HL-60 (cell line): ENCODE results near the gene DSC3.

Source experiments
- DNase-seq, 2 experiments: peaks; one replicate each; pipeline ENCODE4 v3.0.0-alpha.2; 2010 to 2020; ENCODE audit warnings: low read depth in 1 of 2, low spot score in 1 of 2
- H3K27ac ChIP-seq: fragments of 250-450 bp; sonication (Bioruptor Pico); replicated peaks from 2 replicates; pipeline ENCODE4 v1.5.1; 2020; ENCODE audit warnings: mild to moderate bottlenecking, moderate library complexity
- H3K27me3 ChIP-seq: fragments of 250-450 bp; sonication (Bioruptor Pico); 2 replicates; pipeline ENCODE4 v1.5.1; 2021; ENCODE audit warnings: mild to moderate bottlenecking, moderate library complexity; ENCODE audit not compliant: insufficient read depth, poor library complexity, severe bottlenecking
- H3K4me3 ChIP-seq: replicated peaks from 2 replicates; pipeline ENCODE4 v1.5.1; 2011; ENCODE audit warnings: mild to moderate bottlenecking, control low read depth, low read length; ENCODE audit not compliant: insufficient read depth
- GABPA ChIP-seq: IDR thresholded peaks from 2 replicates; pipeline ENCODE4 v1.6.1; 2012; ENCODE audit warnings: low read depth
- POLR2AphosphoS5 ChIP-seq: IDR thresholded peaks from 2 replicates; pipeline ENCODE4 v1.6.1; 2012; ENCODE audit warnings: low read depth
- SPI1 ChIP-seq: IDR thresholded peaks from 2 replicates; pipeline ENCODE4 v1.6.1; 2012; ENCODE audit warnings: low read depth, mild to moderate bottlenecking, borderline replicate concordance
- TF ChIP-seq, protein P1 (sequence below): IDR thresholded peaks from one replicate; pipeline ENCODE4 v1.5.1; 2011; ENCODE audit warnings: low read length, control low read depth, inconsistent platforms; ENCODE audit not compliant: insufficient read depth
- TF ChIP-seq, protein P2 (sequence below): IDR thresholded peaks from 2 replicates; pipeline ENCODE4 v1.6.1; 2012; ENCODE audit warnings: low read depth; ENCODE audit not compliant: insufficient replicate concordance

The DSC3 gene

GRCh38 chr18:31042084-31042405 is 497 bp downstream of the DSC3 start:
- Histone ChIP-seq H3K27ac (no peak overlapping the region), H3K27me3 (peaks cover 55% of the 10 kb centered on the region), H3K4me3 (no peak overlapping the region)
- no peak for TF ChIP-seq SPI1
- no peak for TF ChIP-seq GABPA
- TF ChIP-seq, protein P1, sequence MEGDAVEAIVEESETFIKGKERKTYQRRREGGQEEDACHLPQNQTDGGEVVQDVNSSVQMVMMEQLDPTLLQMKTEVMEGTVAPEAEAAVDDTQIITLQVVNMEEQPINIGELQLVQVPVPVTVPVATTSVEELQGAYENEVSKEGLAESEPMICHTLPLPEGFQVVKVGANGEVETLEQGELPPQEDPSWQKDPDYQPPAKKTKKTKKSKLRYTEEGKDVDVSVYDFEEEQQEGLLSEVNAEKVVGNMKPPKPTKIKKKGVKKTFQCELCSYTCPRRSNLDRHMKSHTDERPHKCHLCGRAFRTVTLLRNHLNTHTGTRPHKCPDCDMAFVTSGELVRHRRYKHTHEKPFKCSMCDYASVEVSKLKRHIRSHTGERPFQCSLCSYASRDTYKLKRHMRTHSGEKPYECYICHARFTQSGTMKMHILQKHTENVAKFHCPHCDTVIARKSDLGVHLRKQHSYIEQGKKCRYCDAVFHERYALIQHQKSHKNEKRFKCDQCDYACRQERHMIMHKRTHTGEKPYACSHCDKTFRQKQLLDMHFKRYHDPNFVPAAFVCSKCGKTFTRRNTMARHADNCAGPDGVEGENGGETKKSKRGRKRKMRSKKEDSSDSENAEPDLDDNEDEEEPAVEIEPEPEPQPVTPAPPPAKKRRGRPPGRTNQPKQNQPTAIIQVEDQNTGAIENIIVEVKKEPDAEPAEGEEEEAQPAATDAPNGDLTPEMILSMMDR = no peak
- TF ChIP-seq, protein P2, sequence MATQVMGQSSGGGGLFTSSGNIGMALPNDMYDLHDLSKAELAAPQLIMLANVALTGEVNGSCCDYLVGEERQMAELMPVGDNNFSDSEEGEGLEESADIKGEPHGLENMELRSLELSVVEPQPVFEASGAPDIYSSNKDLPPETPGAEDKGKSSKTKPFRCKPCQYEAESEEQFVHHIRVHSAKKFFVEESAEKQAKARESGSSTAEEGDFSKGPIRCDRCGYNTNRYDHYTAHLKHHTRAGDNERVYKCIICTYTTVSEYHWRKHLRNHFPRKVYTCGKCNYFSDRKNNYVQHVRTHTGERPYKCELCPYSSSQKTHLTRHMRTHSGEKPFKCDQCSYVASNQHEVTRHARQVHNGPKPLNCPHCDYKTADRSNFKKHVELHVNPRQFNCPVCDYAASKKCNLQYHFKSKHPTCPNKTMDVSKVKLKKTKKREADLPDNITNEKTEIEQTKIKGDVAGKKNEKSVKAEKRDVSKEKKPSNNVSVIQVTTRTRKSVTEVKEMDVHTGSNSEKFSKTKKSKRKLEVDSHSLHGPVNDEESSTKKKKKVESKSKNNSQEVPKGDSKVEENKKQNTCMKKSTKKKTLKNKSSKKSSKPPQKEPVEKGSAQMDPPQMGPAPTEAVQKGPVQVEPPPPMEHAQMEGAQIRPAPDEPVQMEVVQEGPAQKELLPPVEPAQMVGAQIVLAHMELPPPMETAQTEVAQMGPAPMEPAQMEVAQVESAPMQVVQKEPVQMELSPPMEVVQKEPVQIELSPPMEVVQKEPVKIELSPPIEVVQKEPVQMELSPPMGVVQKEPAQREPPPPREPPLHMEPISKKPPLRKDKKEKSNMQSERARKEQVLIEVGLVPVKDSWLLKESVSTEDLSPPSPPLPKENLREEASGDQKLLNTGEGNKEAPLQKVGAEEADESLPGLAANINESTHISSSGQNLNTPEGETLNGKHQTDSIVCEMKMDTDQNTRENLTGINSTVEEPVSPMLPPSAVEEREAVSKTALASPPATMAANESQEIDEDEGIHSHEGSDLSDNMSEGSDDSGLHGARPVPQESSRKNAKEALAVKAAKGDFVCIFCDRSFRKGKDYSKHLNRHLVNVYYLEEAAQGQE = no peak
- TF ChIP-seq POLR2AphosphoS5 = no peak
- no peak for DNase-seq

DNA sequence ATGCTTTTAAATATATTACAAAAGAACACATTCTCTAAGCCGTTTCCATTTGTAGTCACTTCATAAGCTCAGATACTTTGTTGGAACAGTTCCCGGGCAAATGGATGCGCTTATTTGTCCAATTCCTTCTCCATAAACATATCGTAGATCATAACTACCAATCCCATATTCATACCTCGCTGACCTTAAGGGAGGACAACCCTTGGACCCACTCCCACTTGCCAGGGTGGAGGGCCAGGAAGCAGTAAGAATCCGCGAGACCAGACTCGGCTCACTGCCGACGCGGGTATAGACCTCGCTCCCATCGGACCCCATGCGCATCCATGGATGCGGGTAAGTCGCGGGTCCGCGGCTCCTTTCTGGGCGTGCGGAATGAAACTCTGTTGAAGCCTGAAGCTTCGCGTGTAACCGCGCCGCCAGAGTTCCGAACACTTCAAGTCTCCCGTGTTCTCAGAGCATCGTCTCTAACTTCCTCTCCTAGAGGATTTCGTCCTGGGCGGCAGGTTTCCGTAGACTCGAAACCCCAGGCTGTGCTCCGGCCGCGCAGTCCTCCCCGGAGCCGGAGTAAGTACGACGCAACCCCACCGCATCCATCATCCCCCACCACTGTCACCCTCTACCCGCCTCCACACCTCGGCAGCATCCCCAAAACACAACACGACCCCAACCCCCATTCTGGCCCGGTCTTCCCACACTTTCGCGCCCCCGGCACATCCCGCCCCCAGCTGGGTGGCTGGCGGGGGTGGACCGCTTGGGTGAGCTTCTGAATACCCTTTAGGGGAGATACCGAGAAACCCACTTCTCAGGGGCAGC is 1.1 kb downstream of the DSC3 start:
- H3K27me3 ChIP-seq = peaks cover 53% of the 10 kb centered on the region
- H3K4me3 ChIP-seq = no peak overlapping the region
- H3K27ac ChIP-seq = no peak overlapping the region
- DNase-seq = no peak
- TF ChIP-seq, protein P1 = no peak
- TF ChIP-seq, protein P2 = no peak
- TF ChIP-seq GABPA (no peak), SPI1 (no peak)

DNA sequence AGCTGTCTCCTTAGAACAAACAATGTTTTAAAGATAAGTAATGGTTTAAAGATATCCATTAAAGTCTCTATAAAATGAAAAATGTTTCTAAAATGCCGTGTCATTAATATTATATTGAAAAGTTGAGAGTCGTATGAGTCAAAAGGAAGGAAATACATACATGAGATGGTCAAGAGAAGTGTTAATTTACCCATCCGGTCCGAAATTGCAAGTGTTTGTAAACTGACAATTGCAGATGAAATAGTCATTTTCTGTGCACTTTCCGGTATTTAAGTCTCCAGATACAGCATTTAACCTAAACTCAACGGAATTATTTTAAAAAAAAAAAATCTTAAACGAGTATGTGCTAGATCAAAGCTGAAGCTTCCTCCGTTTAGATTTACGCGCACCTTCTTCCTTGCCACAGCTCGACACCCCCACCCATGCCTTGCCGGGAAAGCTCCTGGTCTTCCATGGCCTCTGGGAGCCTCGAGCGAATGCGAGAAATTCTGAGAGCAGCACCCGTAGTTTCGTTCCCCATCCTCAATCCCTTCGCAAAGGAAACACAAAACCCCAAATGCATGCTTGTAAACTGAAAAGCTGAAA is 1.8 kb downstream of the DSC3 start:
- Histone ChIP-seq H3K27ac (no peak overlapping the region), H3K4me3 (no peak overlapping the region), H3K27me3 (peaks cover 48% of the 10 kb centered on the region)
- TF ChIP-seq, protein P2 = no peak
- TF ChIP-seq, protein P1 = no peak
- TF ChIP-seq GABPA (no peak), POLR2AphosphoS5 (no peak), SPI1 (no peak)
- DNase-seq = no peak
